Gastrocnemius medialis (tissue), 4 donors: ENCODE data around the gene CYSRT1.

Experiments
- POLR2A ChIP-seq, 2 donors: fragments of 450-650 bp; IDR thresholded peaks; one replicate each; pipeline ENCODE4 v1.6.1; 2017; ENCODE audit warnings: antibody characterized with exemption in 2 of 2, mild to moderate bottlenecking in 2 of 2, moderate library complexity in 2 of 2
- TF ChIP-seq, protein P1 (sequence below), 5 experiments: fragments of 450-650 bp in 3 of 5; fragments of 200-600 bp in 2 of 5; sonication (generic) in 2 of 5; IDR thresholded peaks in 4 of 5; conservative IDR thresholded peaks in 1 of 5; 1 replicate in 4 of 5; 2 replicates in 1 of 5; pipeline ENCODE4 v1.5.1; 2016 to 2019; ENCODE audit warnings: antibody characterized with exemption in 5 of 5, mild to moderate bottlenecking in 3 of 5, moderate library complexity in 3 of 5

DNA sequence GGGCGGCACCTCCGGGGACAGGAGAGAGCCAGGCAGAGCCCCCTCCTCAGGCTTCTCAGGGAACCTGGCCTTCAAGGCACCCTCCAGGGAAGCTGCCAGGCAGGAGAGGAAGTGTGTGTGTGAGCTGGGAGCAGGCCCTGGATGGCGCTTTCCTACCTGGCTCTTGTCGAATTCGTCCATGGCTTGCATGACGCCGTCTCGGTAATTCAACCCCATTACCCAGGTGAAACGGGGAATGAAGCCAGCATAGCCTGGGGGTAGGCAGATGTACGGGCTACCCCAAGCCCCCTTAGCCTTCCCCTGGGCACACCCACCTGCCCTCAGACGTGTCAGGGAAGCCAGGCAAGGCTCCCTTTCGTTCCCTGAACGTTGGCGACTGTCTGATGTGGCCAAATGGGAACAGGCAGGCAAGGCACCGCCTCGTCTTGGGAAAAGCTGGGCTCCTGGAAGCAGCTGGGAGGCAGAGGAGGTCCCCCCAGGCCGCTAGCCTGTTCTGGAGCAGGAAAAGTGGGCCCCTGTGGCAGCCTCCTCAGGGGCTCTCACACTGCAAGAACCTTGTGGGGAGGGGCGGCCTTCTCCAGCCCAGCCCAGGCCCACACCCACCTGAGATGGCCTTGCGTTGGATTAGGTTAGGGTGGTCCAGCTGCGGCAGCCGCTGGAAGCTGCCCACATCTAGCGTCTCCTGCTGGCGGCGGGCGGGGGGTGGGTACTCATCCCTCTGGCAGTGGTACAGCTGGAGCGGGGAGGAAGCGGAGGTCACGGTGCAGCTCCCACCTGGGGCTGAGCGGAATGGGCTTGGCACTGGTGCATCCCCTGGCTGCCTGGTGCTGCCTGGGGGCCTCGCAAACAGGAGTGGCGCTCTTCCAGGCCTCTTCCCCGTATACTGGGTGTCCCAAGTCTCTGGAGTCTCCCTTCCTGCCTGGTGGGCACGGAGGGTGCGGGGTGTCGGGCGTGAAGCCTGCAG, 19.8 kb downstream of the CYSRT1 start:
- TF ChIP-seq, protein P1, sequence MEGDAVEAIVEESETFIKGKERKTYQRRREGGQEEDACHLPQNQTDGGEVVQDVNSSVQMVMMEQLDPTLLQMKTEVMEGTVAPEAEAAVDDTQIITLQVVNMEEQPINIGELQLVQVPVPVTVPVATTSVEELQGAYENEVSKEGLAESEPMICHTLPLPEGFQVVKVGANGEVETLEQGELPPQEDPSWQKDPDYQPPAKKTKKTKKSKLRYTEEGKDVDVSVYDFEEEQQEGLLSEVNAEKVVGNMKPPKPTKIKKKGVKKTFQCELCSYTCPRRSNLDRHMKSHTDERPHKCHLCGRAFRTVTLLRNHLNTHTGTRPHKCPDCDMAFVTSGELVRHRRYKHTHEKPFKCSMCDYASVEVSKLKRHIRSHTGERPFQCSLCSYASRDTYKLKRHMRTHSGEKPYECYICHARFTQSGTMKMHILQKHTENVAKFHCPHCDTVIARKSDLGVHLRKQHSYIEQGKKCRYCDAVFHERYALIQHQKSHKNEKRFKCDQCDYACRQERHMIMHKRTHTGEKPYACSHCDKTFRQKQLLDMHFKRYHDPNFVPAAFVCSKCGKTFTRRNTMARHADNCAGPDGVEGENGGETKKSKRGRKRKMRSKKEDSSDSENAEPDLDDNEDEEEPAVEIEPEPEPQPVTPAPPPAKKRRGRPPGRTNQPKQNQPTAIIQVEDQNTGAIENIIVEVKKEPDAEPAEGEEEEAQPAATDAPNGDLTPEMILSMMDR (IDR thresholded peaks at IDR 0.05 in 4 of 5, conservative IDR thresholded peaks at IDR 0.05 in 1 of 5): no peak
- no peak for TF ChIP-seq POLR2A (IDR thresholded peaks at IDR 0.05)
